Muscle of arm (tissue), 12 donors: Measurements from ENCODE around the gene ZDHHC11. TPM values are rescaled to one million over a fixed set of nuclear protein-coding genes. Genes with fewer than 3 reads are reported as not detected.
"Not testable (repeated sequence)": the region's sequence is repeated elsewhere in the genome, so short reads cannot be mapped to it uniquely, and the experiment has no call there.

Source experiments
- DNase-seq: peaks from one replicate; pipeline ENCODE4 v3.0.0-alpha.2; 2013
- polyA plus RNA-seq, 12 donors: library from polyadenylated mRNA; unstranded; fragments of 120-200 nt; gene quantifications; one replicate each; pipeline ENCODE4 v1.2.1, GENCODE V29; 2013; ENCODE audit not compliant: insufficient read length in 12 of 12

ZDHHC11 gene
- polyA plus RNA-seq, 12 donors = 4.7 to 25.3 (median 9.1) TPM; not detected in 1

GRCh38 chr5:859798-860296 is 9.1 kb upstream of the ZDHHC11 start:
- no peak for DNase-seq

GRCh38 chr5:859391-859790 is 8.6 kb upstream of the ZDHHC11 start:
- DNase-seq = peak; percentile 17

GRCh38 chr5:858726-859125 is 7.9 kb upstream of the ZDHHC11 start:
- no peak for DNase-seq

- no peak for DNase-seq
These were observed 6.0 kb upstream of the ZDHHC11 start for GRCh38 chr5:856531-857425.

- no peak for DNase-seq
These were observed 5.2 kb upstream of the ZDHHC11 start for GRCh38 chr5:855771-856530.

GRCh38 chr5:854966-855743 is 4.4 kb upstream of the ZDHHC11 start:
- no peak for DNase-seq

- DNase-seq = no peak
These were observed 3.4 kb upstream of the ZDHHC11 start for GRCh38 chr5:854217-854616.

GRCh38 chr5:853416-854090 is 2.8 kb upstream of the ZDHHC11 start:
- not testable (repeated sequence) for DNase-seq

- no peak for DNase-seq
These were observed 1.9 kb upstream of the ZDHHC11 start for GRCh38 chr5:852431-853401.

GRCh38 chr5:852018-852417 is 1.2 kb upstream of the ZDHHC11 start:
- no peak for DNase-seq

- DNase-seq = no peak
These were observed 767 bp upstream of the ZDHHC11 start for GRCh38 chr5:851553-851952.

- no peak for DNase-seq
These were observed 290 bp upstream of the ZDHHC11 start for GRCh38 chr5:851076-851475.

GRCh38 chr5:849651-850301 is 1.0 kb downstream of the ZDHHC11 start:
- peak; percentile 50 for DNase-seq

- no peak for DNase-seq
These were observed 2.1 kb downstream of the ZDHHC11 start for GRCh38 chr5:848671-849111.

GRCh38 chr5:847736-848135 is 3.0 kb downstream of the ZDHHC11 start:
- DNase-seq = not testable (repeated sequence)

- DNase-seq = not testable (repeated sequence)
These were observed 3.6 kb downstream of the ZDHHC11 start for GRCh38 chr5:847212-847611.

GRCh38 chr5:846602-847091 is 4.1 kb downstream of the ZDHHC11 start:
- DNase-seq = not testable (repeated sequence)

- not testable (repeated sequence) for DNase-seq
These were observed 4.8 kb downstream of the ZDHHC11 start for GRCh38 chr5:845676-846601.
